Gastrocnemius medialis (tissue), 4 donors: ENCODE results near the gene MTA2.

Experiments used
- CTCF ChIP-seq, 5 experiments: fragments of 450-650 bp in 3 of 5; fragments of 200-600 bp in 2 of 5; sonication (generic) in 2 of 5; IDR thresholded peaks in 4 of 5; conservative IDR thresholded peaks in 1 of 5; 1 replicate in 4 of 5; 2 replicates in 1 of 5; pipeline ENCODE4 v1.5.1; 2016 to 2019; ENCODE audit warnings: antibody characterized with exemption in 5 of 5, mild to moderate bottlenecking in 3 of 5, moderate library complexity in 3 of 5
- POLR2A ChIP-seq, 2 donors: fragments of 450-650 bp; IDR thresholded peaks; one replicate each; pipeline ENCODE4 v1.6.1; 2017; ENCODE audit warnings: antibody characterized with exemption in 2 of 2, mild to moderate bottlenecking in 2 of 2, moderate library complexity in 2 of 2

DNA sequence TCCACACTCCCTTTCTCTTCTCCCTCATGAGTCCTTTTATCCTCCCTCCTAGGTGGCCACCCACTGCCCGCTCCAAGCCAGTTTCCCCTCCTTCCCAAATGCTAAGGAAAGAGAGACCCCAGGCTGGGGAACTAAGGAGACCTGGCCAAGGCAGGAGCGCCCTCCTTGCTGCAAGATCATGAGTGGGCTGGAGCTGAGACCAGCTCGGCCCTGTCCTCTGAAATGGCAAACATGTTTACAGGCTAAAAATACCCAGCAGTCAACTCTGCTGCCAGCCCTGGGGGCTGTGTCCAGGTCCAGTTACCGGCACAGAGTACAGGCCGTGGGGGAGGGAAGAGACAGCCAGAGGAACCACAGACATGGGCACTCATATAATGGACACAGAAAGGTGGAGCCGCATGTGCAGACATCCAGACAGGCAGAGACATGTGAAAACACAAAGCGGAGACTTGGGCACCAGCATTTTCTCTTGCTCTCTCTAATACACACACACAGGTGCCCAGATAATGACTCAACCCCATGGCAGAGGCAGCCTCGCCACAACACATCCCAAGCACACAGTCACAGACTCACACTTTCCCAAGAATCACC is 53.9 kb downstream of the MTA2 start:
- TF ChIP-seq POLR2A (IDR thresholded peaks at IDR 0.05) = peak; percentile 82 to 97
- no peak for TF ChIP-seq CTCF (IDR thresholded peaks at IDR 0.05 in 4 of 5, conservative IDR thresholded peaks at IDR 0.05 in 1 of 5)
